Vagina (tissue), 2 donors: ENCODE data around the gene TTC19. TPM values are rescaled to one million over a fixed set of nuclear protein-coding genes. Genes with fewer than 3 reads are reported as not detected.

ENCODE experiments used
- DNase-seq, 2 donors: peaks; one replicate each; pipeline ENCODE4 v3.0.0-alpha.2; 2017; ENCODE audit errors: extremely low spot score in 2 of 2
- H3K27ac ChIP-seq: fragments of 200-600 bp; sonication (generic); one replicate; pipeline ENCODE4 v1.5.1; 2019
- H3K27me3 ChIP-seq: fragments of 200-600 bp; sonication (generic); one replicate; pipeline ENCODE4 v1.5.1; 2019
- H3K36me3 ChIP-seq, 2 donors: fragments of 200-600 bp; sonication (generic); one replicate each; pipeline ENCODE4 v1.5.1; 2017 to 2019
- H3K4me1 ChIP-seq: fragments of 200-600 bp; sonication (generic); one replicate; pipeline ENCODE4 v1.5.1; 2019
- H3K4me3 ChIP-seq, 2 donors: fragments of 200-600 bp; sonication (generic); 1 replicate in 1 of 2; 2 replicates in 1 of 2; pipeline ENCODE4 v1.5.1; 2016 to 2019
- H3K9me3 ChIP-seq: fragments of 200-600 bp; sonication (generic); one replicate; pipeline ENCODE4 v1.5.1; 2019
- CTCF ChIP-seq, 3 experiments: fragments of 450-650 bp in 2 of 3; fragments of 200-600 bp in 1 of 3; sonication (generic) in 1 of 3; IDR thresholded peaks; one replicate each; pipeline ENCODE4 v1.5.1; 2017 to 2019; ENCODE audit warnings: antibody characterized with exemption in 3 of 3, mild to moderate bottlenecking in 2 of 3, moderate library complexity in 2 of 3
- POLR2A ChIP-seq, 2 donors: fragments of 450-650 bp; IDR thresholded peaks; one replicate each; pipeline ENCODE4 v1.6.1; 2017; ENCODE audit warnings: antibody characterized with exemption in 2 of 2, mild to moderate bottlenecking in 2 of 2, moderate library complexity in 2 of 2
- POLR2AphosphoS5 ChIP-seq, 2 donors: sonication (generic); formaldehyde crosslinking; IDR thresholded peaks; one replicate each; pipeline ENCODE4 v1.9.0; 2017; ENCODE audit warnings: antibody characterized with exemption in 2 of 2, mild to moderate bottlenecking in 2 of 2, low read depth in 1 of 2; ENCODE audit not compliant: insufficient read depth in 1 of 2
- intact Hi-C: fragments of 100-400 bp; cut with DNase I; formaldehyde crosslinking; loops from one replicate; pipeline ENCODE4 v1.15.1; 2023
- total RNA-seq: library from RNA; depleted of rRNA; stranded (reverse); fragments of >200 nt; gene quantifications from one replicate; pipeline ENCODE4 v1.2.3, GENCODE V29; 2016

TTC19 gene
- total RNA-seq, 1 donor from 2014 or later = 99.7 TPM

DNA sequence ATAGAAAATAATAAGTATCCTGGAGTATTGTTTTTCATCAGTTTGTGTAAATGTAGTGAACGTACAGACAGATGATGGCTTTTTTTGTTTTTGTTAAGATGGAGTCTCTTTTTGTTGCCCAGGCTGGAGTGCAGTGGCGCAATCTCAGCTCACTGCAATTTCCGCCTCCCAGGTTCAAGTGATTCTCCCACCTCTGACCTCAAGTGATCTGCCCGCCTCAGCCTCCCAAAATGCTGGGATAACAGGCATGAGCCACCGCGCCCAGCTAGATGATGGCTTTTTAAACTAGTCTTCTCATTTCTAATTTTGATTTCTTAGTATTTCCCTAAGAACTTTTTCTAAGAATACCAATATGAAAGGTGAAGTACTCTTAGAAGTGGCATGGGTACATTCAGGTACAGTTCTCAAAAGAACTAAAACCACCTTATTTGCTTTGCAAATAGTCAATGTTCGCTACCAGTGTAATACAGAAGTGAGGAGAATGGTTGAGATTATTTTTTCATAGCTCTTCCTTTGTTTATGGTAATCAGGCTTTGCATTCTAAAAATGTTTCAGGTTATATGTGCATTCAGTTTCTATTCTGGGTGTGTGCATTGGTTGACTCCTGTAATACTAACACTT, 34.2 kb downstream of the TTC19 start:
- Histone ChIP-seq H3K36me3 (peaks cover 0 to 63% of the 10 kb centered on the region in 2 donors), H3K27ac (no peak overlapping the region), H3K27me3 (no peaks in the 10 kb centered on the region), H3K4me1 (no peaks in the 10 kb centered on the region), H3K4me3 (no peak overlapping the region), H3K9me3 (no peaks in the 10 kb centered on the region)
- no peak for DNase-seq
- intact Hi-C loops = no loop called here
- TF ChIP-seq CTCF (IDR thresholded peaks at IDR 0.05) (no peak), POLR2AphosphoS5 (IDR thresholded peaks at IDR 0.05; ENCODE audit: insufficient read depth in 1 of 2, low read depth in 1 of 2) (no peak), POLR2A (IDR thresholded peaks at IDR 0.05) (no peak)

DNA sequence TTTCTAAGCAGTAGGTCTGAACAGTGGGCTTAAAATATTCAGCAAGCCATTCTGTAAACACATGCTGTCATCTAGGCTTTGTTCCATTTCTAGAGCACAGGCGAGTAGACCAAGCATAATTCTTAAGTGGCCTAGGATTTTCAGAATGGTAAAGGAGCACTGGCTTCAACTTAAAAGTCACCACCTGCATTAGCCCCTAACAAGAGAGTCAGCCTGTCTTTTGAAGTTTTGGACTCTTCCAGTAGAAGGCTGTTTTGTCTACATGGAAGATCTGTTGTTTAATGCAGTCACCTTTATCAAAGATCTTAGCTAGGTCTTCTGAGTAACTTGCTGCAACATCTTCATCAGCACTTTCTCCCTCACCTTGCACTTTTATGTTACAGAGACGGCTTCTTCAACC, 36.6 kb downstream of the TTC19 start:
- Histone ChIP-seq H3K4me1 (no peaks in the 10 kb centered on the region), H3K9me3 (no peaks in the 10 kb centered on the region), H3K27me3 (no peaks in the 10 kb centered on the region), H3K27ac (no peak overlapping the region), H3K4me3 (no peak overlapping the region), H3K36me3 (peaks cover 0 to 69% of the 10 kb centered on the region in 2 donors)
- intact Hi-C loops = no loop called here
- no peak for TF ChIP-seq CTCF (IDR thresholded peaks at IDR 0.05)
- TF ChIP-seq POLR2A (IDR thresholded peaks at IDR 0.05) = no peak
- no peak for TF ChIP-seq POLR2AphosphoS5 (IDR thresholded peaks at IDR 0.05; ENCODE audit: insufficient read depth in 1 of 2, low read depth in 1 of 2)
- no peak for DNase-seq

DNA sequence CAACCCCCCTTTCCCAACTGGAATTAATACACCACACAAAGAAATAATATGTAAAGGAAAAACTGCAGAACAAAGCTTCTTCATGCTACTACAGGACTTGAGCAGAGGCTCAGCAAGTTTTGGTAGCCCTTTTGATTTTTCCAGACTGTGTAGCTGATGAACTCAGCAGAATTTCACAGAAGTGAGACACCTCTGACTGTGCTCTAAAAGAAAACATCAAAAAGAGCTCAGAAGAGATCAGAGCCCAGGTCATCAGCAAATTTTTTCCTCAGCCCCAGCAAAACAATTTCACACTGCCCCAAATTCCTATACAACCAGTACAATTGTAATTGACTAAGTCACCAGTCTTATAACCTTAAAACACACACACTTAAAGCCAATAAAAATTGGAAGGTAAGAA, 38.0 kb downstream of the TTC19 start:
- no peaks in the 10 kb centered on the region for H3K4me1 ChIP-seq
- no peak overlapping the region for H3K27ac ChIP-seq
- TF ChIP-seq CTCF (IDR thresholded peaks at IDR 0.05) (no peak), POLR2AphosphoS5 (IDR thresholded peaks at IDR 0.05; ENCODE audit: insufficient read depth in 1 of 2, low read depth in 1 of 2) (no peak), POLR2A (IDR thresholded peaks at IDR 0.05) (no peak)
- H3K4me3 ChIP-seq = no peak overlapping the region
- H3K36me3 ChIP-seq = peaks cover 0 to 61% of the 10 kb centered on the region in 2 donors
- no peaks in the 10 kb centered on the region for H3K27me3 ChIP-seq
- no peak for DNase-seq
- no peaks in the 10 kb centered on the region for H3K9me3 ChIP-seq
- intact Hi-C loops = no loop called here

- Histone ChIP-seq H3K27me3 (no peaks in the 10 kb centered on the region), H3K36me3 (peaks cover 0 to 61% of the 10 kb centered on the region in 2 donors), H3K4me3 (no peak overlapping the region), H3K27ac (no peak overlapping the region), H3K9me3 (no peaks in the 10 kb centered on the region), H3K4me1 (no peaks in the 10 kb centered on the region)
- intact Hi-C loops = no loop called here
- no peak for TF ChIP-seq CTCF (IDR thresholded peaks at IDR 0.05)
- no peak for TF ChIP-seq POLR2AphosphoS5 (IDR thresholded peaks at IDR 0.05; ENCODE audit: insufficient read depth in 1 of 2, low read depth in 1 of 2)
- TF ChIP-seq POLR2A (IDR thresholded peaks at IDR 0.05) = no peak
- DNase-seq = no peak
These were observed 41.2 kb downstream of the TTC19 start for GRCh38 chr17:16040710-16041251.

DNA sequence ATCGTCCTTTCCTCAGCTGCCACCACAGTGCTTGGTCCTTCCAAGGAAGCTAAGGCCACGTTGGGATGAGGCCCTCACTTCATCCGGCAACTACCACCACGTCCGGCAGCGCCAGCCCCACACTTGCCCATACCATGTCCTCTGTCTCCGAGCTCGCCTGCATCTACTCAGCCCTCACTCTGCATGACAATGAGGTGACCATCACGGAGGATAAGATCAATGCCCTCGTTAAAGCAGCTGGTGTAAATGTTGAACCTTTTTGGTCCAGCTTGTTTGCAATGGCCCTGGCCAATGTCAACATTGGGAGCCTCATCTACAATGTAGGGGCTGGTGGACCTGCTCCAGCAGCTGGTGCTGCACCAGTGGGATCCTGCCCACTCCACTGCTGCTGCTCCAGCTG, 44.9 kb downstream of the TTC19 start:
- no peak overlapping the region for H3K4me3 ChIP-seq
- no peaks in the 10 kb centered on the region for H3K9me3 ChIP-seq
- intact Hi-C loops = no loop called here
- peaks cover 0 to 65% of the 10 kb centered on the region in 2 donors for H3K36me3 ChIP-seq
- H3K4me1 ChIP-seq = no peaks in the 10 kb centered on the region
- H3K27me3 ChIP-seq = no peaks in the 10 kb centered on the region
- TF ChIP-seq CTCF (IDR thresholded peaks at IDR 0.05) = no peak
- TF ChIP-seq POLR2A (IDR thresholded peaks at IDR 0.05) = no peak
- TF ChIP-seq POLR2AphosphoS5 (IDR thresholded peaks at IDR 0.05; ENCODE audit: insufficient read depth in 1 of 2, low read depth in 1 of 2) = no peak
- DNase-seq = no peak
- H3K27ac ChIP-seq = no peak overlapping the region
